Karpas-422 (cell line): Measurements from ENCODE around the gene CASP12. TPM values are rescaled to one million over a fixed set of nuclear protein-coding genes. Genes with fewer than 3 reads are reported as not detected.
A peak's percentile ranks its signal among the peaks of the same experiment; 100 is the strongest.
"Not testable (repeated sequence)": the region's sequence is repeated elsewhere in the genome, so short reads cannot be mapped to it uniquely, and the experiment has no call there.

Experiments
- DNase-seq: peaks from one replicate; pipeline ENCODE4 v3.0.0-alpha.2; 2015
- H2AFZ ChIP-seq: fragments of 200-600 bp; sonication (generic); 2 replicates; pipeline ENCODE4 v1.6.1; 2014; ENCODE audit warnings: antibody characterized with exemption, low read length, mixed read lengths
- H3K27ac ChIP-seq: fragments of 200-600 bp; sonication (generic); 2 replicates; pipeline ENCODE4 v1.5.1; 2014; ENCODE audit warnings: mild to moderate bottlenecking, low read length, moderate library complexity
- H3K27me3 ChIP-seq: fragments of 200-600 bp; sonication (generic); 2 replicates; pipeline ENCODE4 v1.6.1; 2014; ENCODE audit warnings: low read length, mixed read lengths
- H3K36me3 ChIP-seq: fragments of 200-600 bp; sonication (generic); 2 replicates; pipeline ENCODE4 v1.6.1; 2014; ENCODE audit warnings: low read length, mixed read lengths; ENCODE audit not compliant: insufficient read depth
- H3K4me1 ChIP-seq: fragments of 200-600 bp; sonication (generic); 2 replicates; pipeline ENCODE4 v1.6.1; 2014; ENCODE audit warnings: mild to moderate bottlenecking, low read length, mixed read lengths
- H3K4me2 ChIP-seq: fragments of 200-600 bp; sonication (generic); 2 replicates; pipeline ENCODE4 v1.6.1; 2014; ENCODE audit warnings: low read length, low read depth, mild to moderate bottlenecking; ENCODE audit not compliant: poor library complexity, severe bottlenecking
- H3K4me3 ChIP-seq: fragments of 200-600 bp; sonication (generic); 2 replicates; pipeline ENCODE4 v1.5.1; 2014; ENCODE audit warnings: mild to moderate bottlenecking, antibody characterized with exemption, low read length, mixed read lengths
- H3K79me2 ChIP-seq: fragments of 200-600 bp; sonication (generic); 2 replicates; pipeline ENCODE4 v1.6.1; 2014; ENCODE audit warnings: mild to moderate bottlenecking, low read length, mixed read lengths
- H3K9ac ChIP-seq: fragments of 200-600 bp; sonication (generic); 2 replicates; pipeline ENCODE4 v1.6.0; 2014; ENCODE audit warnings: low read length
- H3K9me2 ChIP-seq: fragments of 200-600 bp; sonication (generic), shearing (Covaris generic); replicated peaks from 2 replicates; pipeline ENCODE4 v1.6.0; 2014; ENCODE audit warnings: mild to moderate bottlenecking, low read length, moderate library complexity; ENCODE audit not compliant: insufficient read depth
- H3K9me3 ChIP-seq: fragments of 300-700, 200-600 bp; sonication (generic); 2 replicates; pipeline ENCODE4 v1.6.1; 2014; ENCODE audit warnings: low read length, mixed read lengths
- H4K20me1 ChIP-seq: fragments of 200-600 bp; sonication (generic); 2 replicates; pipeline ENCODE4 v1.6.1; 2014; ENCODE audit warnings: mild to moderate bottlenecking, antibody characterized with exemption, low read length, low read depth; ENCODE audit not compliant: insufficient read depth
- total RNA-seq: library from RNA; depleted of rRNA; stranded (reverse); fragments of >200 nt; shearing (Covaris generic); gene quantifications from 2 replicates; pipeline ENCODE4 v1.2.3, GENCODE V29; 2014; ENCODE audit warnings: low replicate concordance; rRNA removed

The CASP12 gene
- total RNA-seq = not detected in 2 replicates

DNA sequence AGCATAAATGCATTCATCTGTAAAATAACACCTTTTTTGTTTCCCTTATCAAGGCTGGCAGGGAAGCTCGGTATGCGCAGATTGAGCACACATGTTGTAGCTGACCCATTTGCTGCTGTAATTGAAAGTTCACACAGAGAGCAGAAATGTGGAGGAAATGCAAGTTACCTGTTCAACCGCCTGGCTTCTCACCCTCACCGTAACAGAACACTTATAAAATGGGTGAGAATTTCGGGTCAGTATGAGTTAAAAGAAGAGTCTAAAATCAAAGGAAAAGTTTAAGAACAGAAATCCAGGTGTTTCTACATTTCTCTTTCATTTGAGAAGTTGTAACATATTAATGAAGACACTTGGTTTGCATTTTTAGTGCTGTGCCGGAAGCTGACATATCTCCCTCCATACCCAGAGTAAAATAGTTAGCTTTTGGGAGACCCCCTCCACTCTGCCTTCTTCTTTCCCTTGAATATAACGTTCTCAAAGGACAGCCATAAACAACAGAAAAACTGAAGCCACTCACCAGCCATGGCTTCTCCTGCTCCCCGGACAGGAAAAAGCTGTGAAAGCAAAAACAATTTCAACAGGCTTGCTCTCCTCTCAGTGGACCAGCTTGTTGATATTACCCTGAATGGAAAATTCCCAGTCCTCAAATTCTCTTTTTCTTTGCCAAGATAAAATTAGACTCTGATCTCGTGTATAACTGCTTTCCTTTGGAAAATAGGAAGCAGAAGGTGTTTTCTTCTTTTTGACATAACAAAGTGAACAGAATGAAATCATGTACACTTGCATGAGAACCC is at the start of gene CASP12:
Gene CASP12, minus strand, starts transcription at position 570 of the 794 bp plus-strand sequence.
- Histone ChIP-seq H3K4me3 (no peak within 1 kb of the TSS), H3K4me1 (no peaks in the 10 kb centered on the region), H3K27me3 (no peaks in the 10 kb centered on the region), H3K79me2 (no peaks in the 10 kb centered on the region), H4K20me1 (no peaks in the 10 kb centered on the region), H3K9me2 (no peaks in the 10 kb centered on the region), H3K27ac (no peak within 1 kb of the TSS), H3K4me2 (no peak within 1 kb of the TSS), H3K36me3 (no peaks in the 10 kb centered on the region), H2AFZ (no peak within 1 kb of the TSS), H3K9ac (no peak within 1 kb of the TSS), H3K9me3 (no peaks in the 10 kb centered on the region)
- no peak for DNase-seq

DNA sequence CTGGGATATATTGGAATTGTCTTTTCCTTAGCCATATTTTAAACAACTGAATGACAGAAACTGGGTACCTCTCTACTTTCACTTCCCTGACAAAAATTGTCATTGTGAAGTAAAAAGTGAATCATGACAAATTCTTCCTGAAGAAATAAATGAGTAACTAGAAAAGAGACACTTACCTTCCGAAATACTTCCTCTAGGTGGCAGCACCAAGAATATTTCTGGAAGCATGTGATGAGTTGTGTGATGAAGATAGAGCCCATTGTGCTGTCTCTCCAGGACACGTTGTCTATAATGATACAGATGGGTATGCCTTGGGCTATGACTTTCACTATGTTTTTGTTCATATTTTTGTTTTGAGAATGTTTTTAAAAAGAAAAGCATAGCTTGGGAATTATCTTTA is 48.6 kb upstream of the CASP12 start:
- no peaks in the 10 kb centered on the region for H3K27me3 ChIP-seq
- no peaks in the 10 kb centered on the region for H3K9me3 ChIP-seq
- no peaks in the 10 kb centered on the region for H3K4me1 ChIP-seq
- DNase-seq = peak; percentile 92
- no peak overlapping the region for H3K4me3 ChIP-seq
- H2AFZ ChIP-seq = no peak overlapping the region
- no peaks in the 10 kb centered on the region for H3K36me3 ChIP-seq
- H3K9me2 ChIP-seq = no peaks in the 10 kb centered on the region
- H3K27ac ChIP-seq = no peak overlapping the region
- no peak overlapping the region for H3K9ac ChIP-seq
- H4K20me1 ChIP-seq = no peaks in the 10 kb centered on the region
- H3K4me2 ChIP-seq = no peak overlapping the region
- H3K79me2 ChIP-seq = no peaks in the 10 kb centered on the region

DNA sequence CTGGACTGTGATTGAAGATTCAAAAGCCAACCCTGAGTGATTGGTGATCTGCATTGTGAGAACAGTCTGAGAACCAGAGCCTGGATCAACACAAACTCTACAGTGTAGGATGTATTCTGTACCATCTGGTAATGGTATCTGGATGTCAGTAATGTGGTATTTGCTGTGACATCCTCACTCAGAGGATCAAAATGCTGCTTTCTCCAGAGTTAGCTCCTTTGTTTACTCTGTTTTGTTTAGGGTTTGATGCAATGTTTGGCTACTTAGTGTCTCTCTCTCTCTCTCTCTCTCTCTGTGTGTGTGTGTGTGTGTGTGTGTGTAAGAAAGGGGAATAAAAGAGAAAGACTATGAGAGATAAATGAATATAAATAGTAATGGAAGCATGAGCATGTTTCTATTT is 45.8 kb upstream of the CASP12 start:
- H3K4me2 ChIP-seq = no peak overlapping the region
- no peak for DNase-seq
- H3K9me2 ChIP-seq = no peaks in the 10 kb centered on the region
- H3K4me3 ChIP-seq = no peak overlapping the region
- no peak overlapping the region for H2AFZ ChIP-seq
- no peaks in the 10 kb centered on the region for H3K27me3 ChIP-seq
- no peaks in the 10 kb centered on the region for H3K9me3 ChIP-seq
- no peak overlapping the region for H3K9ac ChIP-seq
- no peaks in the 10 kb centered on the region for H4K20me1 ChIP-seq
- no peak overlapping the region for H3K27ac ChIP-seq
- no peaks in the 10 kb centered on the region for H3K4me1 ChIP-seq
- no peaks in the 10 kb centered on the region for H3K36me3 ChIP-seq
- H3K79me2 ChIP-seq = no peaks in the 10 kb centered on the region

DNA sequence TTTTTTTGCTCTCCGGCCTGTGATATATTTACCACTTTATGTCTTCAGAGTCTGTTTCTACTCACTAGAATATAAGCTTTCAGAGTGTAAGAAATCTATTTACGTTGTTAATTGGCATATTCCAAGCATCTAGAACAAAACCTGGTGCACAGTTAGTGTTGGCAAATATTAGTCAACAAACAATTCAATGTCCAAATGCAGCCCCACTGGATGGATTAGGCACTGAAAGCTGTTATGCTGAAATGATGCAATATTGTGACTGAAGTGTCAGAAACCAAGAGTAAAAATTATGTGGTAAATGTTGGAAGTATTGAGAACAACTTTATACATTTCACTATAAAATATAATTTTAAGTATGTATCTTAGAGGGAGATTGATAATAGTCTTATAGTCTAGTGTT is 45.3 kb upstream of the CASP12 start:
- no peaks in the 10 kb centered on the region for H3K9me3 ChIP-seq
- H3K27me3 ChIP-seq = no peaks in the 10 kb centered on the region
- no peaks in the 10 kb centered on the region for H3K79me2 ChIP-seq
- H3K4me3 ChIP-seq = no peak overlapping the region
- H3K9me2 ChIP-seq = no peaks in the 10 kb centered on the region
- H3K4me2 ChIP-seq = no peak overlapping the region
- no peak overlapping the region for H3K9ac ChIP-seq
- H3K4me1 ChIP-seq = no peaks in the 10 kb centered on the region
- no peaks in the 10 kb centered on the region for H4K20me1 ChIP-seq
- no peaks in the 10 kb centered on the region for H3K36me3 ChIP-seq
- no peak for DNase-seq
- no peak overlapping the region for H3K27ac ChIP-seq
- H2AFZ ChIP-seq = no peak overlapping the region

DNA sequence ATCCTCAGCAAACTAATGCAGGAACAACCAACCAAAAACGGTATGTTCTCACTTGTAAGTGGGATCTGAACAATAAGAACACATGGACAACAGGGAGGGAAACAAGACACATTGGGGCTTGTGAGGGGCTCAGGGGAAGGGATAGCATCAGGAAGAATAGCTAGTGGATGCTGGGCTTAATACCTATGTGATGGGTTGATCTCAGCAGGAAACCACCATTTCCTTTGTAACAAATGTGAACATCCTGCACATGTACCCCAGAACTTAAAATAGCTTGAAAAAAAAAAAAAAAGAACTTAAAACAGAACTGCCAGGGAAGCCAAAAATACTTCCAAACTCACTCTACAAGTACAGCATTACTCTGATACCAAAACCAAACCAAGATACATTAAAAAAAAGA is 36.3 kb upstream of the CASP12 start:
- Histone ChIP-seq H3K27me3 (0 out of 2 replicates have a peak, but pooled peaks cover 2% of the 10 kb centered on the region), H3K79me2 (no peaks in the 10 kb centered on the region), H4K20me1 (no peaks in the 10 kb centered on the region), H2AFZ (no peak overlapping the region), H3K4me1 (no peaks in the 10 kb centered on the region), H3K36me3 (no peaks in the 10 kb centered on the region), H3K9me3 (no peaks in the 10 kb centered on the region), H3K9me2 (0 out of 2 replicates have a peak, but pooled peaks cover 3% of the 10 kb centered on the region), H3K27ac (no peak overlapping the region), H3K4me2 (no peak overlapping the region), H3K9ac (no peak overlapping the region), H3K4me3 (no peak overlapping the region)
- no peak for DNase-seq

DNA sequence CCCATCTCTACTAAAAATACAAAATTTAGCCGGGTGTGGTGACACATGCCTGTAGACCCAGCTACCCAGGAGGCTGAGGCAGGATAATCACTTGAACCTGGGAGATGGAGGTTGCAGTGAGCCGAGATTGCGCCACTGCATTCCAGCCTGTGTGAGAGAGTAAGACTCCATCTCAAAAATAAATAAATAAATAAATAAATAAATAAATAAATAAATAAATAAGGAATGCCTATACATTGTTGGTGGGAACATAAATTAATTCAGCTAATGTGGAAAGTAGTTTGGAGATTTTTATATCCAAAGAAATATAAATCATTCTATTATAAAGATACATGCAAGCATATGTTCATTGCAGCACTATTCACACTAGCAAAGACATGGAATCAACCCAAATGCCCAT is 35.8 kb upstream of the CASP12 start:
- H3K79me2 ChIP-seq, DNase-seq, H2AFZ ChIP-seq, H3K9me2 ChIP-seq, H3K9ac ChIP-seq, H3K27ac ChIP-seq, H3K36me3 ChIP-seq, H3K4me2 ChIP-seq, H3K27me3 ChIP-seq, H3K4me1 ChIP-seq, H3K9me3 ChIP-seq, H4K20me1 ChIP-seq, H3K4me3 ChIP-seq: not testable (repeated sequence)

DNA sequence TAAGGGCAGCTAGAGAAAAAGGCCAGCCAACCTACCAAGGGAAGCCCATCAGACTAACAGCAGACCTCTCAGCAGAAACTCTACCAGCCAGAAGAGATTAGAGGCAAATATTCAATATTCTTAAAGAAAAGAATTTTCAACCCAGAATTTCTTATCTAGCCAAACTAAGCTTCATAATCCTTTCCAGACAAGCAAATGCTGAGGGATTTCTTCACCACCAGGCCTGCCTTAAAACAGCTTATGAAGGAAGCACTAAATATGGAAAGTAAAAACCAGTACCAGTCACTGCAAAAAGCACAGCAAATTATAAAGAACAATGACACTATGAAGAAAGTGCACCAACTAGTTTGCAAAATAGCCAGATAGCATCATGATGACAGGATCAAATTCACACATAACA is 30.6 kb upstream of the CASP12 start:
- H3K9ac ChIP-seq = no peak overlapping the region
- DNase-seq = no peak
- H3K36me3 ChIP-seq = no peaks in the 10 kb centered on the region
- no peak overlapping the region for H3K4me3 ChIP-seq
- no peaks in the 10 kb centered on the region; the same call in 1 of the 2 replicates for H3K9me3 ChIP-seq
- no peaks in the 10 kb centered on the region for H3K79me2 ChIP-seq
- peaks cover 6% of the 10 kb centered on the region; the same call in 1 of the 2 replicates for H3K27me3 ChIP-seq
- no peak overlapping the region for H3K4me2 ChIP-seq
- no peaks in the 10 kb centered on the region for H4K20me1 ChIP-seq
- no peak overlapping the region for H2AFZ ChIP-seq
- H3K4me1 ChIP-seq = no peaks in the 10 kb centered on the region
- H3K9me2 ChIP-seq = 0 out of 2 replicates have a peak, but pooled peaks cover 3% of the 10 kb centered on the region
- H3K27ac ChIP-seq = no peak overlapping the region

DNA sequence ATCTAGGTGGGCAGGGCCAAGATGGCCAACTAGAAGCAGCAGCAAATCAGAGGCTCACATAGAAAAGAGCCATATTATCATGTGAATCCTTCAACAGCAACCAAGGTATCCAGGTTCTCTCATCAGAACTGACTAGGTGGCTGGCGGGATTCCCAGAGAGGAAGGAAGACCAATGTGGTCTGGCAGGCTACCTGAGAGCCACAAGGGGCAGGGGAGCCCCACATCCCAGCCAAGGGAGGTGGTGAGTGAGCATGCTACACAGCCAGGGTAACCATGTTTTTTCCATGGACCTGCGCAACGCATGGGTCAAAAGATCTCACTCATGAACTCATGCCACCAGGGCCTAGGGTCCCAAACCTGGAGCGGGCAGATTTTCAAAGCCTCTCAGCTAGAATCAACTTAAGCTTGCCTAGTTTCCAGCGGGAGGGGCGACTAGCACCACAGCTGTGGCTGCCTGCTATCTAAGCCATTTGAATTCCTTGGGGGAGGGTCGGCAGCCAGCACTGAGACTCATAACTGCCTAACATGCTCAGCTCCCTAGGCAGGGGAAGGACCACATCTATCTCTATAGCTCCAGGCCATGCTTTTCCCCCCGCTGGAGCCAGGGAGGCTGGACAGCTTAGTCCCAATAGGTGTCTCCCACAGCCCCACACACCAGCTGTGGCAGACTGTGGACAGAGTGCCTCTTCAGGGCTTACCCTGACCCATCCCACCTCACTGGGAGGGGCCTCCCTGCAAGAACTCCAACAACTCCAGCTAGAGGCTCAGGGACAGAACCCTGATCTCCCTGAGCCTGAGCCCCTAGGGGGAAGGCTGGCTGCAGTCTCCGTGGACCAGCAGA is 28.7 kb upstream of the CASP12 start:
- no peak overlapping the region for H2AFZ ChIP-seq
- no peak for DNase-seq

More for the DNA sequence above, 28.7 kb upstream of the CASP12 start:
- Histone ChIP-seq H3K9me3 (no peaks in the 10 kb centered on the region; the same call in 1 of the 2 replicates), H3K4me2 (no peak overlapping the region), H3K9ac (no peak overlapping the region), H3K36me3 (no peaks in the 10 kb centered on the region), H4K20me1 (no peaks in the 10 kb centered on the region), H3K4me1 (no peaks in the 10 kb centered on the region), H3K9me2 (0 out of 2 replicates have a peak, but pooled peaks cover 3% of the 10 kb centered on the region), H3K4me3 (no peak overlapping the region), H3K27me3 (peaks cover 6% of the 10 kb centered on the region; the same call in 1 of the 2 replicates), H3K79me2 (no peaks in the 10 kb centered on the region), H3K27ac (no peak overlapping the region)
